Measurements from ENCODE around the gene ZNF683.

The ZNF683 gene

DNA sequence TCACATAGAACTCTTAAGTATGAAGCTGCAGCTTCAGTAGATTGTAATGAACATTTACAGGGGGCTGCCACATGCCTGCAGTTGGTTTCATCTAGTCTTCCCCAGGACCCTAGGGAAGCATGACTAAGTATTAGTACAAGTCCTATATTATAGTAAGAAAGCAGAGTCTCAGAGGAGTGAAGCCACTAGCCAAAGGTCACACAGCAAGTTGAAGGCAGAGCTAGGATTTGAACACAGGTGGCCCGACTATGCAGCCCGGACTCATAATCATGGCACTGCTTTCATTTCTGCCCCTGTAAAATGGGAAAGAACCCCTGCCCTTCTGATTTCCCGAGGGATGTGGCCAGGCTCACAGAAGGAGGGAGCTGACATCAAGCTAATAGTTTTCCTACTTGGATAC lies 10.2 kb downstream of the ZNF683 start:
- Histone ChIP-seq H3K27ac (ENCODE audit: extremely low read depth, low read depth, low read length) (no peak overlapping the region), H3K4me1 (ENCODE audit: control insufficient read depth, insufficient read depth, low read length) (no peaks in the 10 kb centered on the region), H3K4me3 (ENCODE audit: low read depth, low read length) (no peak overlapping the region), H3K9me3 (ENCODE audit: control insufficient read depth, insufficient read depth, low read depth, low read length) (no peaks in the 10 kb centered on the region), H3K36me3 (ENCODE audit: control insufficient read depth in 2 of 2, insufficient read depth in 1 of 2, low read length in 2 of 2) (no peaks in the 10 kb centered on the region)
- ChIA-PET POLR2A (no interaction called here), CTCF (interaction anchor here (0.6 to 3.8 kb wide), 14 partner anchors 9 to 370 kb away, joined by 3 to 81 read pairs (median 3); no protein-coding TSS in a partner anchor)
- TF ChIP-seq, protein P1, sequence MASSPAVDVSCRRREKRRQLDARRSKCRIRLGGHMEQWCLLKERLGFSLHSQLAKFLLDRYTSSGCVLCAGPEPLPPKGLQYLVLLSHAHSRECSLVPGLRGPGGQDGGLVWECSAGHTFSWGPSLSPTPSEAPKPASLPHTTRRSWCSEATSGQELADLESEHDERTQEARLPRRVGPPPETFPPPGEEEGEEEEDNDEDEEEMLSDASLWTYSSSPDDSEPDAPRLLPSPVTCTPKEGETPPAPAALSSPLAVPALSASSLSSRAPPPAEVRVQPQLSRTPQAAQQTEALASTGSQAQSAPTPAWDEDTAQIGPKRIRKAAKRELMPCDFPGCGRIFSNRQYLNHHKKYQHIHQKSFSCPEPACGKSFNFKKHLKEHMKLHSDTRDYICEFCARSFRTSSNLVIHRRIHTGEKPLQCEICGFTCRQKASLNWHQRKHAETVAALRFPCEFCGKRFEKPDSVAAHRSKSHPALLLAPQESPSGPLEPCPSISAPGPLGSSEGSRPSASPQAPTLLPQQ (tag by site-specific recombination; IDR thresholded peaks at IDR 0.05) = no peak
- no peak for TF ChIP-seq ZNF354C (tag by site-specific recombination; IDR thresholded peaks at IDR 0.05; ENCODE audit: borderline replicate concordance, low read depth)
- TF ChIP-seq ZNF510 (tag by site-specific recombination; IDR thresholded peaks at IDR 0.05; ENCODE audit: insufficient replicate concordance) = no peak
- TF ChIP-seq ZNF501 (tag by site-specific recombination; IDR thresholded peaks at IDR 0.05) = no peak
- TF ChIP-seq, protein P2, sequence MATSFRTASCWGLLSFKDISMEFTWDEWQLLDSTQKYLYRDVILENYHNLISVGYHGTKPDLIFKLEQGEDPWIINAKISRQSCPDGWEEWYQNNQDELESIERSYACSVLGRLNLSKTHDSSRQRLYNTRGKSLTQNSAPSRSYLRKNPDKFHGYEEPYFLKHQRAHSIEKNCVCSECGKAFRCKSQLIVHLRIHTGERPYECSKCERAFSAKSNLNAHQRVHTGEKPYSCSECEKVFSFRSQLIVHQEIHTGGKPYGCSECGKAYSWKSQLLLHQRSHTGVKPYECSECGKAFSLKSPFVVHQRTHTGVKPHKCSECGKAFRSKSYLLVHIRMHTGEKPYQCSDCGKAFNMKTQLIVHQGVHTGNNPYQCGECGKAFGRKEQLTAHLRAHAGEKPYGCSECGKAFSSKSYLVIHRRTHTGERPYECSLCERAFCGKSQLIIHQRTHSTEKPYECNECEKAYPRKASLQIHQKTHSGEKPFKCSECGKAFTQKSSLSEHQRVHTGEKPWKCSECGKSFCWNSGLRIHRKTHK (tag by site-specific recombination; IDR thresholded peaks at IDR 0.05) = no peak
- no peak for TF ChIP-seq ZFP3 (tag by site-specific recombination; IDR thresholded peaks at IDR 0.05; ENCODE audit: low read depth)
- no peak for TF ChIP-seq ZNF16 (tag by site-specific recombination; IDR thresholded peaks at IDR 0.05; ENCODE audit: low read depth)
- no peak for TF ChIP-seq ZNF140 (tag by site-specific recombination; IDR thresholded peaks at IDR 0.05)
- no peak for TF ChIP-seq ZNF184 (tag by site-specific recombination; IDR thresholded peaks at IDR 0.05)
- no peak for TF ChIP-seq ZNF24 (tag by site-specific recombination; IDR thresholded peaks at IDR 0.05)
- TF ChIP-seq, protein P3, sequence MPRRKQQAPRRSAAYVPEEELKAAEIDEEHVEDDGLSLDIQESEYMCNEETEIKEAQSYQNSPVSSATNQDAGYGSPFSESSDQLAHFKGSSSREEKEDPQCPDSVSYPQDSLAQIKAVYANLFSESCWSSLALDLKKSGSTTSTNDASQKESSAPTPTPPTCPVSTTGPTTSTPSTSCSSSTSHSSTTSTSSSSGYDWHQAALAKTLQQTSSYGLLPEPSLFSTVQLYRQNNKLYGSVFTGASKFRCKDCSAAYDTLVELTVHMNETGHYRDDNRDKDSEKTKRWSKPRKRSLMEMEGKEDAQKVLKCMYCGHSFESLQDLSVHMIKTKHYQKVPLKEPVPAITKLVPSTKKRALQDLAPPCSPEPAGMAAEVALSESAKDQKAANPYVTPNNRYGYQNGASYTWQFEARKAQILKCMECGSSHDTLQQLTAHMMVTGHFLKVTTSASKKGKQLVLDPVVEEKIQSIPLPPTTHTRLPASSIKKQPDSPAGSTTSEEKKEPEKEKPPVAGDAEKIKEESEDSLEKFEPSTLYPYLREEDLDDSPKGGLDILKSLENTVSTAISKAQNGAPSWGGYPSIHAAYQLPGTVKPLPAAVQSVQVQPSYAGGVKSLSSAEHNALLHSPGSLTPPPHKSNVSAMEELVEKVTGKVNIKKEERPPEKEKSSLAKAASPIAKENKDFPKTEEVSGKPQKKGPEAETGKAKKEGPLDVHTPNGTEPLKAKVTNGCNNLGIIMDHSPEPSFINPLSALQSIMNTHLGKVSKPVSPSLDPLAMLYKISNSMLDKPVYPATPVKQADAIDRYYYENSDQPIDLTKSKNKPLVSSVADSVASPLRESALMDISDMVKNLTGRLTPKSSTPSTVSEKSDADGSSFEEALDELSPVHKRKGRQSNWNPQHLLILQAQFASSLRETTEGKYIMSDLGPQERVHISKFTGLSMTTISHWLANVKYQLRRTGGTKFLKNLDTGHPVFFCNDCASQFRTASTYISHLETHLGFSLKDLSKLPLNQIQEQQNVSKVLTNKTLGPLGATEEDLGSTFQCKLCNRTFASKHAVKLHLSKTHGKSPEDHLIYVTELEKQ (tag by site-specific recombination; IDR thresholded peaks at IDR 0.05; ENCODE audit: borderline replicate concordance) = no peak
- no peak for TF ChIP-seq SCRT1 (tag by site-specific recombination; IDR thresholded peaks at IDR 0.05; ENCODE audit: borderline replicate concordance)
- TF ChIP-seq ZNF571 (tag by site-specific recombination; IDR thresholded peaks at IDR 0.05) = no peak
- no peak for TF ChIP-seq ZNF302 (tag by site-specific recombination; IDR thresholded peaks at IDR 0.05; ENCODE audit: low read depth)
- TF ChIP-seq ZNF561 (tag by site-specific recombination; IDR thresholded peaks at IDR 0.05; ENCODE audit: borderline replicate concordance) = no peak

DNA sequence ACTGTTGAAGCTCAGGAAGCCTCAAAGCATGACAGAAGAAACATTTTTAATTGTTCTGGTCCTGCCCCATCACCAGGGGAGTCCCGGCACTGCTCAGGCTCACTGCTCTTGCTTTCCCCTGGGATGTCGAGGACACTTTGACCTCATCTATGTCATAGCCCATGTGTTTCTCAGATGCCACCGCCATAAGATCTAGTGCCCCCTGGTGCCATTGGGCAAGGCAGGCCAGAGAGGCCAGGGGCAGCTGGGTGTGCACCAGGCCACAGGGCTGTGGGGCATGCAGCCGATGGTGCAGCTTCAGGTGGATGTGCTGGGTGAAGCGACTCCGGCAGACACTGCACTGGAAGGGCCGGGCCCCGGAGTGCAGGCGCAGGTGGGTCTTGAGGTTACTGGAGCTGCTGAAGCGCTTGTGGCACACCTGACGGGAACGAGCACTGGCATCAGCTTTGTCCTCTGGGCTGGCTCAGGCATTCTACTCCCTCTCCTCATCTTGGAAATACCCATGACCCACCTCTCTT lies 10.9 kb downstream of the ZNF683 start:
- H3K9me3 ChIP-seq (ENCODE audit: control insufficient read depth, insufficient read depth, low read depth, low read length) = no peaks in the 10 kb centered on the region
- ChIA-PET POLR2A (no interaction called here), CTCF (interaction anchor here (0.6 to 3.8 kb wide), 12 partner anchors 9 to 370 kb away, joined by 3 to 81 read pairs (median 3); no protein-coding TSS in a partner anchor)
- no peak overlapping the region for H3K27ac ChIP-seq (ENCODE audit: extremely low read depth, low read depth, low read length)
- H3K36me3 ChIP-seq (ENCODE audit: control insufficient read depth in 2 of 2, insufficient read depth in 1 of 2, low read length in 2 of 2) = no peaks in the 10 kb centered on the region
- H3K4me3 ChIP-seq (ENCODE audit: low read depth, low read length) = no peak overlapping the region
- TF ChIP-seq ZNF704 (tag by site-specific recombination; IDR thresholded peaks at IDR 0.05) (no peak), ZNF660 (tag by site-specific recombination; IDR thresholded peaks at IDR 0.05) (no peak), SETDB1 (IDR thresholded peaks at IDR 0.05; ENCODE audit: insufficient read length, low read length) (no peak), ZNF830 (tag by site-specific recombination; IDR thresholded peaks at IDR 0.05; ENCODE audit: low read depth) (no peak), ZNF843 (tag by site-specific recombination; IDR thresholded peaks at IDR 0.05) (no peak), TCF7L2 (IDR thresholded peaks at IDR 0.05; ENCODE audit: borderline replicate concordance, low read depth, low read length) (no peak), ZNF140 (tag by site-specific recombination; IDR thresholded peaks at IDR 0.05) (no peak), ZNF121 (tag by site-specific recombination; IDR thresholded peaks at IDR 0.05) (no peak), ZNF792 (tag by site-specific recombination; IDR thresholded peaks at IDR 0.05) (no peak), ZNF175 (tag by site-specific recombination; IDR thresholded peaks at IDR 0.05) (no peak), HIC1 (tag by site-specific recombination; IDR thresholded peaks at IDR 0.05) (no peak), ZNF404 (tag by site-specific recombination; IDR thresholded peaks at IDR 0.05) (no peak)
- H3K4me1 ChIP-seq (ENCODE audit: control insufficient read depth, insufficient read depth, low read length) = no peaks in the 10 kb centered on the region
